Spleen (tissue), 11 donors: ENCODE data around the gene SRPK1. TPM values are rescaled to one million over a fixed set of nuclear protein-coding genes. Genes with fewer than 3 reads are reported as not detected.
"Not testable (repeated sequence)": the region's sequence is repeated elsewhere in the genome, so short reads cannot be mapped to it uniquely, and the experiment has no call there.

Experiments
- DNase-seq: peaks from one replicate; pipeline ENCODE4 v3.0.0-alpha.2; 2020
- H3K27ac ChIP-seq, 8 donors: fragments of 200-600 bp; sonication (generic) in 7 of 8; 1 replicate in 4 of 8; 2 replicates in 4 of 8; pipeline versions ENCODE4 v1.5.0 to v1.8.0; 2016 to 2021; ENCODE audit warnings: inconsistent platforms in 4 of 8, mild to moderate bottlenecking in 4 of 8, moderate library complexity in 1 of 8
- H3K27me3 ChIP-seq, 7 donors: fragments of 200-600 bp; sonication (generic) in 6 of 7; replicated peaks in 1 of 7; 1 replicate in 4 of 7; 2 replicates in 3 of 7; pipeline versions ENCODE4 v1.5.0 to v1.8.0; 2016 to 2021; ENCODE audit warnings: inconsistent platforms in 3 of 7, mild to moderate bottlenecking in 1 of 7
- H3K36me3 ChIP-seq, 6 donors: fragments of 200-600 bp; sonication (generic) in 5 of 6; 1 replicate in 4 of 6; 2 replicates in 2 of 6; pipeline versions ENCODE4 v1.5.0 to v1.8.0; 2016 to 2021; ENCODE audit warnings: inconsistent platforms in 2 of 6
- H3K4me1 ChIP-seq, 6 donors: fragments of 200-600 bp; sonication (generic) in 5 of 6; 1 replicate in 3 of 6; 2 replicates in 3 of 6; pipeline versions ENCODE4 v1.5.0 to v1.8.0; 2016 to 2021; ENCODE audit warnings: inconsistent platforms in 3 of 6
- H3K4me3 ChIP-seq, 8 donors: fragments of 200-600 bp; sonication (generic) in 7 of 8; 1 replicate in 4 of 8; 2 replicates in 4 of 8; pipeline versions ENCODE4 v1.5.0 to v1.8.0; 2016 to 2021; ENCODE audit warnings: inconsistent platforms in 4 of 8, mild to moderate bottlenecking in 4 of 8, moderate library complexity in 2 of 8
- H3K9me3 ChIP-seq, 8 donors: fragments of 200-600 bp; sonication (generic) in 7 of 8; 1 replicate in 4 of 8; 2 replicates in 4 of 8; pipeline versions ENCODE4 v1.5.0 to v1.8.0; 2016 to 2021; ENCODE audit warnings: inconsistent platforms in 4 of 8
- POLR2A ChIP-seq, 3 donors: fragments of 450-650 bp; IDR thresholded peaks; one replicate each; pipeline ENCODE4 v1.5.1; 2017; ENCODE audit warnings: antibody characterized with exemption in 3 of 3, mild to moderate bottlenecking in 1 of 3
- POLR2AphosphoS5 ChIP-seq, 3 donors: sonication (generic); formaldehyde crosslinking; IDR thresholded peaks; one replicate each; pipeline ENCODE4 v1.5.1; 2017; ENCODE audit warnings: antibody characterized with exemption in 3 of 3
- WGBS, 5 donors: extraction: QIAGEN DNeasy Blood & Tissue Kit in 3 of 5; methylation state at CpG; one replicate each; pipeline versions ENCODE4 v1.1.5 to v1.1.7; 2013 to 2018; 5-methylcytosine and 5-hydroxymethylcytosine counted together
- intact Hi-C: fragments of 100-400 bp; cut with DNase I; formaldehyde crosslinking; loops from one replicate; pipeline ENCODE4 v1.15.0; 2023; ENCODE audit warnings: low total_unique reads
- polyA plus RNA-seq, 3 donors: library from polyadenylated mRNA; stranded (reverse); fragments of 200-250 nt; gene quantifications; one replicate each; pipeline ENCODE4 v1.2.1, GENCODE V29; 2013
- total RNA-seq, 7 donors: library from RNA; depleted of rRNA in 3 of 7; stranded (reverse); fragments of >200 nt in 3 of 7; fragmentation: NEBNext Ultra II Directional in 4 of 7; extraction: Animal tissue kit (Norgen Biotek cat#: 25700) in 4 of 7; gene quantifications; one replicate each; pipeline versions ENCODE4 v1.1.0 to v1.2.1, GENCODE V29; 2016 to 2021
- TF ChIP-seq, protein P1 (sequence below), 11 experiments: fragments of 200-600 bp in 7 of 11; fragments of 450-650 bp in 4 of 11; sonication (generic) in 4 of 11; IDR thresholded peaks in 8 of 11; conservative IDR thresholded peaks in 3 of 11; 1 replicate in 7 of 11; 2 replicates in 4 of 11; pipeline versions ENCODE4 v1.4.0 to v1.8.0; 2016 to 2021; ENCODE audit warnings: antibody characterized with exemption in 11 of 11, inconsistent platforms in 4 of 11, mild to moderate bottlenecking in 1 of 11
- donor health status: healthy with polysubstance abuse.
- donor health status: DM: no; HTN: no; CAD: no; lungs with moderate emphysema.
- donor health status: DM: no; HTN: no; CAD: no.
- donor health status: Bipolar disorder and iron deficiency.
- donor health status: healthy.
- donor health status: DM: no; HTN: no; CAD: no.
- donor health status: DM: yes; HTN: yes; CAD: no.

SRPK1 gene
- total and polyA plus RNA-seq, 10 donors, result 8.8 to 140 (median 57.8) TPM

DNA sequence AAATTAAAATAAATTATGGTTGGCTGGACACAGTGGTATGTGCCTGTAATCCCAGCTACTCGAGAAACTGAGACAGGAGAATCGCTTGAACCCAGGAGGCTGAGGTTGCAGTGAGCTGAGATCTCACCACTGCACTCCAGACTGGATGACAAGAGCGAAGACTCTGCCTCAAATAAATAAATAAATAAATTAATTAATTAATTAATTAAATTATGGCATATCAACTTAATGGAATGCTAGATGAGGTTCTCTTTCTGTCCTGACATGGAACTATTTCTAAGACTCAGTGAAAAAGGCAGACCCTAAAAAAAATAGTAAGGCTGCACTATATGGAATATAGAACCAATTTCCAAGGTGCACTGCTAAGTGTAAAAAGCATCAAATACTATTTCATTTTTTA, 4.8 kb downstream of the SRPK1 start:
- H3K27ac ChIP-seq, result no peak overlapping the region
- DNase-seq, result no peak
- WGBS, 5 donors, result 92 to 99% (median 97%) methylated on average over 3 of the region's 3 CpGs
- H3K4me1 ChIP-seq, result peaks cover 10 to 53% (median 31%) of the 10 kb centered on the region in 6 donors
- no peak overlapping the region for H3K4me3 ChIP-seq
- no peaks in the 10 kb centered on the region for H3K27me3 ChIP-seq
- peaks cover 0 to 61% (median 24%) of the 10 kb centered on the region in 6 donors for H3K36me3 ChIP-seq
- H3K9me3 ChIP-seq, result peaks cover 0 to 5% (median under 1%) of the 10 kb centered on the region in 8 donors
- intact Hi-C loops, result no loop called here
- no peak for TF ChIP-seq POLR2AphosphoS5 (IDR thresholded peaks at IDR 0.05)
- TF ChIP-seq, protein P1, sequence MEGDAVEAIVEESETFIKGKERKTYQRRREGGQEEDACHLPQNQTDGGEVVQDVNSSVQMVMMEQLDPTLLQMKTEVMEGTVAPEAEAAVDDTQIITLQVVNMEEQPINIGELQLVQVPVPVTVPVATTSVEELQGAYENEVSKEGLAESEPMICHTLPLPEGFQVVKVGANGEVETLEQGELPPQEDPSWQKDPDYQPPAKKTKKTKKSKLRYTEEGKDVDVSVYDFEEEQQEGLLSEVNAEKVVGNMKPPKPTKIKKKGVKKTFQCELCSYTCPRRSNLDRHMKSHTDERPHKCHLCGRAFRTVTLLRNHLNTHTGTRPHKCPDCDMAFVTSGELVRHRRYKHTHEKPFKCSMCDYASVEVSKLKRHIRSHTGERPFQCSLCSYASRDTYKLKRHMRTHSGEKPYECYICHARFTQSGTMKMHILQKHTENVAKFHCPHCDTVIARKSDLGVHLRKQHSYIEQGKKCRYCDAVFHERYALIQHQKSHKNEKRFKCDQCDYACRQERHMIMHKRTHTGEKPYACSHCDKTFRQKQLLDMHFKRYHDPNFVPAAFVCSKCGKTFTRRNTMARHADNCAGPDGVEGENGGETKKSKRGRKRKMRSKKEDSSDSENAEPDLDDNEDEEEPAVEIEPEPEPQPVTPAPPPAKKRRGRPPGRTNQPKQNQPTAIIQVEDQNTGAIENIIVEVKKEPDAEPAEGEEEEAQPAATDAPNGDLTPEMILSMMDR (IDR thresholded peaks at IDR 0.05 in 8 of 11, conservative IDR thresholded peaks at IDR 0.05 in 3 of 11), result no peak

- Histone ChIP-seq H3K4me3 (no peak overlapping the region), H3K9me3 (peaks cover 0 to 20% (median 15%) of the 10 kb centered on the region in 8 donors), H3K36me3 (peaks cover 0 to 77% (median 27%) of the 10 kb centered on the region in 6 donors), H3K27ac (no peak overlapping the region), H3K4me1 (peaks cover 7 to 44% (median 28%) of the 10 kb centered on the region in 6 donors), H3K27me3 (no peaks in the 10 kb centered on the region)
- DNase-seq, result no peak
- 92 to 98% (median 98%) methylated on average over 6 of the region's 6 CpGs for WGBS, 5 donors
- no peak for TF ChIP-seq POLR2AphosphoS5 (IDR thresholded peaks at IDR 0.05)
- TF ChIP-seq POLR2A (IDR thresholded peaks at IDR 0.05), result no peak
- TF ChIP-seq, protein P1 (IDR thresholded peaks at IDR 0.05 in 8 of 11, conservative IDR thresholded peaks at IDR 0.05 in 3 of 11), result no peak
- intact Hi-C loops, result no loop called here
Measured at GRCh38 chr6:35914536-35914935, 6.4 kb downstream of the SRPK1 start.

- Histone ChIP-seq H3K4me1 (peaks cover 0 to 20% (median 4%) of the 10 kb centered on the region in 6 donors), H3K9me3 (peaks cover 4 to 39% (median 31%) of the 10 kb centered on the region in 8 donors), H3K27ac (no peak overlapping the region), H3K4me3 (no peak overlapping the region), H3K27me3 (no peaks in the 10 kb centered on the region), H3K36me3 (peaks cover 0 to 100% (median 37%) of the 10 kb centered on the region in 6 donors)
- WGBS, 5 donors, result 95 to 98% (median 96%) methylated on average over 8 of the region's 8 CpGs
- intact Hi-C loops, result no loop called here
- DNase-seq, result no peak
- TF ChIP-seq POLR2AphosphoS5 (IDR thresholded peaks at IDR 0.05) (no peak), POLR2A (IDR thresholded peaks at IDR 0.05) (no peak)
- TF ChIP-seq, protein P1 (IDR thresholded peaks at IDR 0.05 in 8 of 11, conservative IDR thresholded peaks at IDR 0.05 in 3 of 11), result no peak
Measured at GRCh38 chr6:35911871-35912653, 8.8 kb downstream of the SRPK1 start.

DNA sequence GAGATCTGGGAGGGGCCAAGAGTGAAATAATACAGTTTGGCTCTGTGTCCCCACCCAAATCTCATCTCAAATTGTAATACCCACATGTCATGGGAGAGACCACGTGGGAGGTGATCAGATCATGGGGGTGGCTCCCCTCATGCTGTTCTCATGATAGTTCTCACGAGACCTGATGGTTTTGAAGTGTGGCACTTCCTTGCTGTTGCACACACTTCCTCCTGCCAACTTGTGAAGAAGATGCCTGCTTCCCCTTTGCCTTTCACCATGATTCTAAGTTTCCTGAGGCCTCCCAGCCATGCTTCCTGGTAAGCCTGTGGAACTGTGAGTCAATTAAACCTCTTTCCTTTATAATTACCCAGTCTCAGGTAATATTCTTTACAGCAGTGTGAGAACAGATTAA, 11.3 kb downstream of the SRPK1 start:
- intact Hi-C loops, DNase-seq, H3K4me3 ChIP-seq, H3K4me1 ChIP-seq, H3K27me3 ChIP-seq: not testable (repeated sequence)
- Histone ChIP-seq H3K27ac (peak overlapping the region in 3 of 8 donors; percentile 22 to 68 (median 26)), H3K36me3 (peaks cover 0 to 86% (median 29%) of the 10 kb centered on the region in 6 donors), H3K9me3 (peaks cover 4 to 39% (median 31%) of the 10 kb centered on the region in 8 donors)
- TF ChIP-seq POLR2AphosphoS5 (IDR thresholded peaks at IDR 0.05), result peak in 1 of 3 donors; percentile 15
- 68 to 89% (median 80%) methylated on average over 2 of the region's 2 CpGs for WGBS, 5 donors

DNA sequence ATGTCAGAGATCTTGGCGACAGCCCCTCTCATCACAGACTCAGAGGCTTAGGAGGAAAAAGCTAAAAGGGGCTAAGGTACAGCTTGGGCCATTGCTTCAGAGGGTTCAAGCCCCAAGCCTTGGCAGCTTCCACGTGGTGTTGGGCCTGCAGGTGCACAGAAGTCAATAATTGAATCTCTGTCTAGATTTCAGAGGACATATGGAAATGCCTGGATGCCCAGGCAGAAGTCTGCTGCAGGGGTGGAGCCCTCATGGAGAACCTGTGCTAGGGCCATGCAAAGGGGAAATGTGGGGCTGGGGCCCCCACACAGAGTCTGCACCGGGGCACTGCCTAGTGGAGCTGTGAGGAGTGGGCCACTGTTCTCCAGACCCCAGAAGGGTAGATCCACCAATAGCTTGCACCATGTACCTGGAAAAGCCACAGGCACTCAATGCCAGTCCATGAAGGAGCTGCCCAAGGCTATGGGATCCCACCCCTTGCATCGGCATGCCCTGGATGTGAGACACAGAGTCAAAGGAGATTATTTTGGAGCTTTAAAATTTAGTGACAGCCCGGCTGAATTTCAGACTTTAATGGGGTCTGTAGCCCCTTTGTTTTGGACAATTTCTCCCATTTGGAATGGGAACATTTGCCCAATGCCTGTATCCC, 12.0 kb downstream of the SRPK1 start:
- DNase-seq, intact Hi-C loops, H3K4me1 ChIP-seq, H3K27me3 ChIP-seq, H3K4me3 ChIP-seq: not testable (repeated sequence)
- Histone ChIP-seq H3K9me3 (peaks cover 4 to 39% (median 31%) of the 10 kb centered on the region in 8 donors), H3K27ac (peak overlapping the region in 2 of 8 donors; percentile 22 to 68), H3K36me3 (peaks cover 0 to 86% (median 33%) of the 10 kb centered on the region in 6 donors)
- 95 to 98% (median 98%) methylated on average over 5 of the region's 5 CpGs for whole genome bisulfite sequencing, 5 donors
